RPMI8226 (cell line): Measurements from ENCODE around the gene PHPT1.
A peak's percentile ranks its signal among the peaks of the same experiment; 100 is the strongest.
"Not testable (repeated sequence)": the region's sequence is repeated elsewhere in the genome, so short reads cannot be mapped to it uniquely, and the experiment has no call there.

Experiments
- DNase-seq: peaks from one replicate; pipeline ENCODE4 v3.0.0-alpha.2; 2015

Gene PHPT1

GRCh38 chr9:136861874-136862457 is 12.8 kb downstream of the PHPT1 start:
- DNase-seq = no peak

- no peak for DNase-seq
Observed at GRCh38 chr9:136862849-136863622, 13.8 kb downstream of the PHPT1 start.

- no peak for DNase-seq
Observed at GRCh38 chr9:136863623-136864273, 14.5 kb downstream of the PHPT1 start.

- DNase-seq = no peak
Observed at GRCh38 chr9:136865041-136865767, 16.0 kb downstream of the PHPT1 start.

GRCh38 chr9:136865768-136866103 is 16.5 kb downstream of the PHPT1 start:
- no peak for DNase-seq

GRCh38 chr9:136866898-136867421 is 17.8 kb downstream of the PHPT1 start:
- DNase-seq = not testable (repeated sequence)

- DNase-seq = no peak
Observed at GRCh38 chr9:136867480-136867879, 18.3 kb downstream of the PHPT1 start.

- no peak for DNase-seq
Observed at GRCh38 chr9:136867917-136868316, 18.7 kb downstream of the PHPT1 start.

GRCh38 chr9:136868644-136869043 is 19.4 kb downstream of the PHPT1 start:
- DNase-seq = no peak

GRCh38 chr9:136869611-136870010 is 20.4 kb downstream of the PHPT1 start:
- DNase-seq = not testable (repeated sequence)

GRCh38 chr9:136875155-136875554 is 25.9 kb downstream of the PHPT1 start:
- DNase-seq = no peak

- no peak for DNase-seq
Observed at GRCh38 chr9:136876476-136876875, 27.3 kb downstream of the PHPT1 start.

- peak; percentile 65 for DNase-seq
Observed at GRCh38 chr9:136880651-136881050, 31.4 kb downstream of the PHPT1 start.

- DNase-seq = peak; percentile 81
Observed at GRCh38 chr9:136881691-136882108, 32.5 kb downstream of the PHPT1 start.

GRCh38 chr9:136882109-136882946 is 33.1 kb downstream of the PHPT1 start:
- DNase-seq = peak; percentile 87

- not testable (repeated sequence) for DNase-seq
Observed at GRCh38 chr9:136882947-136883283, 33.7 kb downstream of the PHPT1 start.

GRCh38 chr9:136883670-136884069 is 34.5 kb downstream of the PHPT1 start:
- DNase-seq = not testable (repeated sequence)

- DNase-seq = peak; percentile 100
Observed at GRCh38 chr9:136885950-136886578, 36.9 kb downstream of the PHPT1 start, which contains the start of gene TRAF2. TRAF2 (plus strand) TSS chr9:136886516; CDS start chr9:136898741, 12,225 bp downstream.

- peak; percentile 40 for DNase-seq
Observed at GRCh38 chr9:136886610-136887597, 37.7 kb downstream of the PHPT1 start.

- no peak for DNase-seq
Observed at GRCh38 chr9:136888454-136888853, 39.2 kb downstream of the PHPT1 start.
